Loucy (cell line): ENCODE results near the gene UBAC2.

Experiments
- EZH2phosphoT487 ChIP-seq: fragments of 200-600 bp; IDR thresholded peaks from 2 replicates; pipeline ENCODE4 v1.6.1; 2018; ENCODE audit warnings: antibody characterized with exemption, mild to moderate bottlenecking, moderate library complexity, borderline replicate concordance
- TF ChIP-seq, protein P1 (sequence below): fragments of 200-600 bp; sonication (generic); conservative IDR thresholded peaks from 2 replicates; pipeline ENCODE4 v1.5.1; 2014; ENCODE audit warnings: mild to moderate bottlenecking, antibody characterized with exemption, low read length

DNA sequence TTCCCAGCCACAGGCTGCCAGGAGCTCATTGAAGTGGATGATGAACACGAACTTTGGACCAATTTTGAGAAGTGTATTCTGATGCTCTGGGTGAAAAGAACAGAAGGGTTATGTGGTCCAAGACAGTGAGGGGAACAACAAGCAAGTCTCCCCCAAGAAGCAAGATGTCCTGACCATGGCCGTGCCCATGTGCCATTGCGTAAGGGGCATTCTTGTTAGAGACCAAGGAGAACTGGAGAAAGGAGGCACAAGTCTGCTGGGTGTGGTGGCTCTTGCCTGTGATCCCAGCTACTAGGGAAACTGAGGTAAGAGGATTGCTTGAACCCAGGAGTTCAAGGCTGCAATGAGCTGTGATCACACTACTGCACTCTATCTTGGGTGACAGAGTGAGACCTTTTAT, 27.0 kb upstream of the UBAC2 start:
- no peak for TF ChIP-seq EZH2phosphoT487
- TF ChIP-seq, protein P1, sequence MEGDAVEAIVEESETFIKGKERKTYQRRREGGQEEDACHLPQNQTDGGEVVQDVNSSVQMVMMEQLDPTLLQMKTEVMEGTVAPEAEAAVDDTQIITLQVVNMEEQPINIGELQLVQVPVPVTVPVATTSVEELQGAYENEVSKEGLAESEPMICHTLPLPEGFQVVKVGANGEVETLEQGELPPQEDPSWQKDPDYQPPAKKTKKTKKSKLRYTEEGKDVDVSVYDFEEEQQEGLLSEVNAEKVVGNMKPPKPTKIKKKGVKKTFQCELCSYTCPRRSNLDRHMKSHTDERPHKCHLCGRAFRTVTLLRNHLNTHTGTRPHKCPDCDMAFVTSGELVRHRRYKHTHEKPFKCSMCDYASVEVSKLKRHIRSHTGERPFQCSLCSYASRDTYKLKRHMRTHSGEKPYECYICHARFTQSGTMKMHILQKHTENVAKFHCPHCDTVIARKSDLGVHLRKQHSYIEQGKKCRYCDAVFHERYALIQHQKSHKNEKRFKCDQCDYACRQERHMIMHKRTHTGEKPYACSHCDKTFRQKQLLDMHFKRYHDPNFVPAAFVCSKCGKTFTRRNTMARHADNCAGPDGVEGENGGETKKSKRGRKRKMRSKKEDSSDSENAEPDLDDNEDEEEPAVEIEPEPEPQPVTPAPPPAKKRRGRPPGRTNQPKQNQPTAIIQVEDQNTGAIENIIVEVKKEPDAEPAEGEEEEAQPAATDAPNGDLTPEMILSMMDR = no peak
